AG09319 (cell line): ENCODE measurements around the gene GNG13.

Source experiments
- DNase-seq: peaks from one replicate; pipeline ENCODE4 v3.0.0-alpha.2; 2010; ENCODE audit warnings: low read depth; ENCODE audit errors: extremely low read depth
- CTCF ChIP-seq: IDR thresholded peaks from 2 replicates; pipeline ENCODE4 v1.5.1; 2011; ENCODE audit warnings: low read depth, mild to moderate bottlenecking, inconsistent platforms, low read length, moderate library complexity

The GNG13 gene

GRCh38 chr16:830871-831570 lies 30.5 kb upstream of the GNG13 start:
- TF ChIP-seq CTCF = no peak
- no peak for DNase-seq

- DNase-seq = no peak
- TF ChIP-seq CTCF = no peak
Observed at GRCh38 chr16:830107-830870, 29.8 kb upstream of the GNG13 start.

GRCh38 chr16:828891-829290 lies 28.4 kb upstream of the GNG13 start:
- DNase-seq = no peak
- TF ChIP-seq CTCF = no peak

GRCh38 chr16:827513-827912 lies 27.0 kb upstream of the GNG13 start:
- TF ChIP-seq CTCF = no peak
- DNase-seq = no peak

- DNase-seq = no peak
Observed at GRCh38 chr16:825341-826061, 25.0 kb upstream of the GNG13 start.

GRCh38 chr16:824601-825000 lies 24.1 kb upstream of the GNG13 start:
- DNase-seq = no peak
- TF ChIP-seq CTCF = no peak

More at GRCh38 chr16:825341-826061, 25.0 kb upstream of the GNG13 start:
- TF ChIP-seq CTCF = no peak

- no peak for TF ChIP-seq CTCF
- no peak for DNase-seq
Observed at GRCh38 chr16:824194-824593, 23.7 kb upstream of the GNG13 start.
